Measurements from ENCODE around the gene DBH.
A peak's percentile ranks its signal among the peaks of the same experiment; 100 is the strongest.
"Not testable (repeated sequence)": the region's sequence is repeated elsewhere in the genome, so short reads cannot be mapped to it uniquely, and the experiment has no call there.

DBH gene

GRCh38 chr9:133616643-133617405 is 19.3 kb upstream of the DBH start:
- intact Hi-C loops (cut with DNase I), result no loop called here
- no peak for DNase-seq

- intact Hi-C loops (cut with DNase I), result no loop called here
- no peak for DNase-seq
These were observed 17.4 kb upstream of the DBH start for GRCh38 chr9:133618726-133619125.

- intact Hi-C loops (cut with DNase I), result no loop called here
- peak in 19 of 42 donors; percentile 13 to 59 (median 28) for DNase-seq
These were observed 16.4 kb upstream of the DBH start for GRCh38 chr9:133619791-133620190.

- no peak for DNase-seq
- intact Hi-C loops (cut with DNase I), result no loop called here
These were observed 14.4 kb upstream of the DBH start for GRCh38 chr9:133621725-133622267.

- DNase-seq, result no peak
- intact Hi-C loops (cut with DNase I), result no loop called here
These were observed 13.6 kb upstream of the DBH start for GRCh38 chr9:133622555-133622954.

GRCh38 chr9:133626008-133626407 is 10.2 kb upstream of the DBH start:
- intact Hi-C loops (cut with DNase I); DNase-seq: not testable (repeated sequence)

GRCh38 chr9:133627341-133627740 is 8.8 kb upstream of the DBH start:
- intact Hi-C loops (cut with DNase I), result no loop called here
- DNase-seq, result no peak

GRCh38 chr9:133628766-133629165 is 7.4 kb upstream of the DBH start:
- intact Hi-C loops (cut with DNase I), result no loop called here
- no peak for DNase-seq

GRCh38 chr9:133629221-133630110 is 6.7 kb upstream of the DBH start:
- no peak for DNase-seq

GRCh38 chr9:133631111-133631510 is 5.1 kb upstream of the DBH start:
- intact Hi-C loops (cut with DNase I), result no loop called here
- no peak for DNase-seq

More at GRCh38 chr9:133629221-133630110, 6.7 kb upstream of the DBH start:
- intact Hi-C loops (cut with DNase I), result no loop called here

- DNase-seq, result no peak
- intact Hi-C loops (cut with DNase I), result no loop called here
These were observed 3.1 kb upstream of the DBH start for GRCh38 chr9:133632806-133633680.

- DNase-seq, result no peak
- intact Hi-C loops (cut with DNase I), result no loop called here
These were observed 2.5 kb upstream of the DBH start for GRCh38 chr9:133633681-133634080.

- DNase-seq, result no peak
- intact Hi-C loops (cut with DNase I), result no loop called here
These were observed 2.0 kb upstream of the DBH start for GRCh38 chr9:133634081-133634691.

GRCh38 chr9:133635098-133635497 is 1.1 kb upstream of the DBH start:
- DNase-seq, result no peak
- intact Hi-C loops (cut with DNase I), result no loop called here

GRCh38 chr9:133636902-133637301 is 739 bp downstream of the DBH start:
- no peak for DNase-seq
- intact Hi-C loops (cut with DNase I), result no loop called here

- DNase-seq, result no peak
- intact Hi-C loops (cut with DNase I), result no loop called here
These were observed 1.4 kb downstream of the DBH start for GRCh38 chr9:133637451-133638055.

- intact Hi-C loops (cut with DNase I), result no loop called here
These were observed 1.9 kb downstream of the DBH start for GRCh38 chr9:133638076-133638475.

GRCh38 chr9:133638711-133639110 is 2.5 kb downstream of the DBH start:
- intact Hi-C loops (cut with DNase I), result no loop called here
- no peak for DNase-seq

More at GRCh38 chr9:133638076-133638475, 1.9 kb downstream of the DBH start:
- no peak for DNase-seq

Measured in head of caudate nucleus (tissue), 42 donors.